ENCODE results near the gene FMN1. TPM values are rescaled to one million over a fixed set of nuclear protein-coding genes. Genes with fewer than 3 reads are reported as not detected.

The FMN1 gene
- total and polyA plus RNA-seq, 2 of the 13 experiments (the other 11 are each of a cell fraction or from before 2014, with no cell fraction given): 0.20 to 0.60 TPM

DNA sequence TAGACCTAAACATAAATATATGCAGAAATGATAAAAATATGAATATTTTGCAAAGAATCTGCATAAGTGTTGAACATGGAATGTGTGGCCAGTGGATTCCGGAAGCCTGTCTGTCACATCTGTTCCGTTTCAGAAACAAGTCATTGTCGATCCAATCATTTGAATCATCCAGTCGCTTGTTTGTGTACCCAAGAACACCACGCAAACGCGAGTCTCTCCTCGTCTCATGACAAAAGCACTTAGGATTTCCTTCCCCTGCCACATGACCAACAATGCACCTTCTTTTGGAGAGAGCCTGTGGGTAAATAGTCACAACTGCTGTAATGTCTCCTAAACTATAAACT, 80.2 kb downstream of the FMN1 start:
- ChIA-PET CTCF (ENCODE audit: low intra/inter-chr PET ratio, low total read pairs) (no interaction called here), POLR2A (no interaction called here)
- WGBS (ENCODE audit: low lambda C conversion rate): 56% methylated on average over 8 of the region's 8 CpGs
- Histone ChIP-seq H3K27me3 (ENCODE audit: control insufficient read depth in 1 of 2, insufficient read depth in 2 of 2, low read length in 2 of 2) (peaks cover 0 to 5% of the 10 kb centered on the region in 2 experiments; a peak in 1 of 5 replicates), H3K4me3 (replicated peaks in 1 of 3; ENCODE audit: insufficient read depth in 1 of 3, low read depth in 2 of 3, low read length in 3 of 3) (no peak overlapping the region), H4K20me1 (ENCODE audit: insufficient read depth, low read length) (no peaks in the 10 kb centered on the region), H3K27ac (ENCODE audit: extremely low read length, insufficient read depth, low read length) (no peak overlapping the region), H3K9ac (ENCODE audit: insufficient read depth, low read depth, low read length) (no peak overlapping the region), H3K4me2 (ENCODE audit: low read depth, low read length) (no peak overlapping the region), H3K36me3 (replicated peaks in 1 of 2; ENCODE audit: control insufficient read depth in 1 of 2, insufficient read depth in 2 of 2, low read length in 2 of 2) (no peaks in the 10 kb centered on the region), H2AFZ (ENCODE audit: low read length) (no peak overlapping the region), H3K9me3 (ENCODE audit: low read length) (no peaks in the 10 kb centered on the region), H3K4me1 (ENCODE audit: insufficient read depth, low read length) (no peaks in the 10 kb centered on the region), H3K79me2 (ENCODE audit: insufficient read depth, low read length) (no peaks in the 10 kb centered on the region)
- FAIRE-seq (no peak), DNase-seq (ENCODE audit: low spot score) (no peak), ATAC-seq (no peak)
- in situ Hi-C loops (cut with HindIII; ENCODE audit: extremely low pct_ligation_motif_present, low pct_unique_long_range_greater_than_20kb) (no loop called here), intact Hi-C loops (cut with micrococcal nuclease; ENCODE audit: unreplicated experiment) (no loop called here)
- no TSS peak for BruUV-seq (replicated peaks)
- TF ChIP-seq DR1 (CRISPR knock-in tag; IDR thresholded peaks at IDR 0.05): no peak
- no peak for TF ChIP-seq ATM (IDR thresholded peaks at IDR 0.05; ENCODE audit: borderline replicate concordance)
- TF ChIP-seq DMAP1 (CRISPR knock-in tag; IDR thresholded peaks at IDR 0.05): no peak
- no peak for TF ChIP-seq SNAPC2 (CRISPR knock-in tag; IDR thresholded peaks at IDR 0.05)
- no peak for TF ChIP-seq ZNF318 (CRISPR knock-in tag; IDR thresholded peaks at IDR 0.05)
- TF ChIP-seq, protein P1, sequence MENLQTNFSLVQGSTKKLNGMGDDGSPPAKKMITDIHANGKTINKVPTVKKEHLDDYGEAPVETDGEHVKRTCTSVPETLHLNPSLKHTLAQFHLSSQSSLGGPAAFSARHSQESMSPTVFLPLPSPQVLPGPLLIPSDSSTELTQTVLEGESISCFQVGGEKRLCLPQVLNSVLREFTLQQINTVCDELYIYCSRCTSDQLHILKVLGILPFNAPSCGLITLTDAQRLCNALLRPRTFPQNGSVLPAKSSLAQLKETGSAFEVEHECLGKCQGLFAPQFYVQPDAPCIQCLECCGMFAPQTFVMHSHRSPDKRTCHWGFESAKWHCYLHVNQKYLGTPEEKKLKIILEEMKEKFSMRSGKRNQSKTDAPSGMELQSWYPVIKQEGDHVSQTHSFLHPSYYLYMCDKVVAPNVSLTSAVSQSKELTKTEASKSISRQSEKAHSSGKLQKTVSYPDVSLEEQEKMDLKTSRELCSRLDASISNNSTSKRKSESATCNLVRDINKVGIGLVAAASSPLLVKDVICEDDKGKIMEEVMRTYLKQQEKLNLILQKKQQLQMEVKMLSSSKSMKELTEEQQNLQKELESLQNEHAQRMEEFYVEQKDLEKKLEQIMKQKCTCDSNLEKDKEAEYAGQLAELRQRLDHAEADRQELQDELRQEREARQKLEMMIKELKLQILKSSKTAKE (CRISPR knock-in tag; IDR thresholded peaks at IDR 0.05; ENCODE audit: borderline replicate concordance): no peak
- no peak for TF ChIP-seq HNRNPLL (IDR thresholded peaks at IDR 0.05; ENCODE audit: low read depth, low read length, poor library complexity, severe bottlenecking)
- TF ChIP-seq ZNF431 (CRISPR knock-in tag; IDR thresholded peaks at IDR 0.05; ENCODE audit: borderline replicate concordance, low read depth): no peak
- TF ChIP-seq HMG20B (CRISPR knock-in tag; conservative IDR thresholded peaks at IDR 0.05): no peak
- no peak for TF ChIP-seq ZNF609 (CRISPR knock-in tag; IDR thresholded peaks at IDR 0.05; ENCODE audit: borderline replicate concordance)

Data from HepG2 (cell line).